Lung (tissue), 12 donors: ENCODE measurements around the gene MYO16. TPM values are rescaled to one million over a fixed set of nuclear protein-coding genes. Genes with fewer than 3 reads are reported as not detected.
A peak's percentile ranks its signal among the peaks of the same experiment; 100 is the strongest.

Experiments used
- ATAC-seq: fragments of 200-7000 bp; cut with Tn5 transposase; one replicate; pipeline ENCODE4 v1.9.1; 2020; ENCODE audit warnings: moderate number of reproducible peaks; ENCODE audit not compliant: insufficient read depth, low FRiP score
- DNase-seq, 3 donors: peaks; one replicate each; pipeline ENCODE4 v3.0.0-alpha.2; 2013 to 2017
- H3K27ac ChIP-seq, 2 donors: one replicate each; pipeline ENCODE4 v1.5.1; 2013; ENCODE audit warnings: mild to moderate bottlenecking in 2 of 2, moderate library complexity in 2 of 2, control low read depth in 1 of 2, inconsistent platforms in 1 of 2, low read depth in 1 of 2, low read length in 1 of 2
- H3K27me3 ChIP-seq, 3 donors: one replicate each; pipeline ENCODE4 v1.5.1; 2013; ENCODE audit warnings: low read length in 2 of 3; ENCODE audit not compliant: control insufficient read depth in 3 of 3, insufficient read depth in 3 of 3
- H3K36me3 ChIP-seq, 4 donors: one replicate each; pipeline ENCODE4 v1.5.1; 2013; ENCODE audit warnings: low read length in 4 of 4, mild to moderate bottlenecking in 1 of 4, moderate library complexity in 1 of 4; ENCODE audit not compliant: control insufficient read depth in 4 of 4, insufficient read depth in 4 of 4
- H3K4me1 ChIP-seq, 5 donors: one replicate each; pipeline ENCODE4 v1.5.1; 2013; ENCODE audit warnings: low read length in 5 of 5, mild to moderate bottlenecking in 2 of 5, moderate library complexity in 1 of 5; ENCODE audit not compliant: control insufficient read depth in 5 of 5, insufficient read depth in 5 of 5
- H3K4me3 ChIP-seq: one replicate; pipeline ENCODE4 v1.5.1; 2013; ENCODE audit warnings: mild to moderate bottlenecking, control low read depth, moderate library complexity
- H3K9ac ChIP-seq, 2 donors: one replicate each; pipeline ENCODE4 v1.5.1; 2013; ENCODE audit warnings: low read length in 2 of 2, control low read depth in 1 of 2; ENCODE audit not compliant: insufficient read depth in 1 of 2
- H3K9me3 ChIP-seq, 4 donors: one replicate each; pipeline ENCODE4 v1.5.1; 2013; ENCODE audit warnings: low read length in 3 of 4, mild to moderate bottlenecking in 1 of 4, moderate library complexity in 1 of 4; ENCODE audit not compliant: control insufficient read depth in 4 of 4, insufficient read depth in 3 of 4
- WGBS, 2 donors: extraction: QIAGEN DNeasy Blood & Tissue Kit; methylation state at CpG; one replicate each; pipeline ENCODE4 v1.1.7; 2013; 5-methylcytosine and 5-hydroxymethylcytosine counted together
- polyA plus RNA-seq, 2 donors: library from polyadenylated mRNA; stranded (reverse); fragments of 200-250 nt; gene quantifications; one replicate each; pipeline ENCODE4 v1.2.1, GENCODE V29; 2013
- total RNA-seq, 2 donors: library from RNA; depleted of rRNA in 1 of 2; stranded (reverse); fragments of >200 nt in 1 of 2; gene quantifications; one replicate each; pipeline ENCODE4 v1.2.1, GENCODE V29; 2014 to 2021
- TF ChIP-seq, protein P1 (sequence below): IDR thresholded peaks from 2 replicates; pipeline ENCODE4 v1.5.1; 2012; ENCODE audit warnings: mild to moderate bottlenecking; ENCODE audit errors: control extremely low read depth, extremely low read depth
- donor health status: control.
- donor health status: control.
- donor health status: Bipolar disorder and iron deficiency.
- donor health status: healthy.
- donor health status: DM: yes; HTN: yes; CAD: no.

Gene MYO16
- total and polyA plus RNA-seq, 4 donors, result 0.12 to 13.8 (median 0.88) TPM

DNA sequence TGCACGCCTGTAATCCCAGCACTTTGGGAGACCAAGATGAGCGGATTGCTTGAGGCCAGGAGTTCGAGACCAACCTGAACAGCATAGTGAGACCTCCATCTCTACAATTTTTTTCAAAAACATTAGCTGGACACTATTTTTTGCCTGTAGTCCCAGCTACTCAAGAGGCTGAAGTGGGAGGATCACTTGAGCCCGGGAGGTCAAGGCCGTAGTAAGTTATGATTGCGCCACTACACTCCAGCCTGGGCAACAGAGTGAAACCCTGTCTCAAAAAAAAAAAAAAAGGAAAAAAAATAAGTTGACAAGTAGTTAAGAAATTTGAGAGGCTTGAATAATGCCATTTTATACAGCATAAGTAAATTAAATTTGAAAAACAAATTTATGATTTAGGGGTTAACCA, 330.6 kb downstream of the MYO16 start:
- TF ChIP-seq, protein P1, sequence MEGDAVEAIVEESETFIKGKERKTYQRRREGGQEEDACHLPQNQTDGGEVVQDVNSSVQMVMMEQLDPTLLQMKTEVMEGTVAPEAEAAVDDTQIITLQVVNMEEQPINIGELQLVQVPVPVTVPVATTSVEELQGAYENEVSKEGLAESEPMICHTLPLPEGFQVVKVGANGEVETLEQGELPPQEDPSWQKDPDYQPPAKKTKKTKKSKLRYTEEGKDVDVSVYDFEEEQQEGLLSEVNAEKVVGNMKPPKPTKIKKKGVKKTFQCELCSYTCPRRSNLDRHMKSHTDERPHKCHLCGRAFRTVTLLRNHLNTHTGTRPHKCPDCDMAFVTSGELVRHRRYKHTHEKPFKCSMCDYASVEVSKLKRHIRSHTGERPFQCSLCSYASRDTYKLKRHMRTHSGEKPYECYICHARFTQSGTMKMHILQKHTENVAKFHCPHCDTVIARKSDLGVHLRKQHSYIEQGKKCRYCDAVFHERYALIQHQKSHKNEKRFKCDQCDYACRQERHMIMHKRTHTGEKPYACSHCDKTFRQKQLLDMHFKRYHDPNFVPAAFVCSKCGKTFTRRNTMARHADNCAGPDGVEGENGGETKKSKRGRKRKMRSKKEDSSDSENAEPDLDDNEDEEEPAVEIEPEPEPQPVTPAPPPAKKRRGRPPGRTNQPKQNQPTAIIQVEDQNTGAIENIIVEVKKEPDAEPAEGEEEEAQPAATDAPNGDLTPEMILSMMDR, result no peak
- no peak overlapping the region for H3K4me3 ChIP-seq
- no peak overlapping the region for H3K9ac ChIP-seq
- no peaks in the 10 kb centered on the region for H3K36me3 ChIP-seq
- H3K4me1 ChIP-seq, result no peaks in the 10 kb centered on the region
- no peaks in the 10 kb centered on the region for H3K9me3 ChIP-seq
- ATAC-seq, result no peak
- DNase-seq, result no peak
- H3K27me3 ChIP-seq, result no peaks in the 10 kb centered on the region
- 75 to 88% methylated on average over 6 of the region's 6 CpGs for WGBS, 2 donors
- H3K27ac ChIP-seq, result no peak overlapping the region

DNA sequence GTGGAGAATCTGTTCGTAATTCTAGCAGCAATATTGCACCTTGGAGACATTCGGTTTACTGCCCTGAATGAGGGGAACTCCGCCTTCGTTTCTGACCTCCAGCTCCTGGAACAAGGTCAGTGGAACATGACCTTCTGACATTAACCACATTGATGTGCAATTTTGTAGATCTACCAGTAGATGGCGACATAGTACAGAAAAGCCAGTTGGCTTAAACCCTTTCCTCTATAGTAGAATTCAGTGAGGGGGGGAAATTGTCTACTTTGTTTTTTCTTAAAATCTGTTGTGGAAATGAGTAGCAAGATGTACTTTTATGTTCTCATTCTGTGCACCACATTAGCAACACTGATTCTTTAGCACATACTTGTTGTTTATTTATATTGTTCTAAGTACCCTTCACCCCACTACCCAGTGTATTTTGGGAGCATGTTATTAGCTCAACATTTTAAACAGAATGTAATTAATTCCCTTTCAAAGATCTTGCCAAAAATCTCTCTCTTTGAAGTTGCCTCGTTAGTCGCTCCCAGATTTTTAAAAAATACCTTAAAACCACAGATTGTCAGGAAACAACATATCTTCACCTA, 332.2 kb downstream of the MYO16 start:
- Histone ChIP-seq H3K4me3 (no peak overlapping the region), H3K27ac (no peak overlapping the region), H3K4me1 (no peaks in the 10 kb centered on the region), H3K9me3 (no peaks in the 10 kb centered on the region), H3K36me3 (no peaks in the 10 kb centered on the region), H3K9ac (no peak overlapping the region), H3K27me3 (no peaks in the 10 kb centered on the region)
- peak; percentile 70 for ATAC-seq
- WGBS, 2 donors, result 11 to 14% methylated on average over 7 of the region's 7 CpGs
- TF ChIP-seq, protein P1, result peak; percentile 78
- peak in 2 of 3 donors; percentile 67 to 74 for DNase-seq

DNA sequence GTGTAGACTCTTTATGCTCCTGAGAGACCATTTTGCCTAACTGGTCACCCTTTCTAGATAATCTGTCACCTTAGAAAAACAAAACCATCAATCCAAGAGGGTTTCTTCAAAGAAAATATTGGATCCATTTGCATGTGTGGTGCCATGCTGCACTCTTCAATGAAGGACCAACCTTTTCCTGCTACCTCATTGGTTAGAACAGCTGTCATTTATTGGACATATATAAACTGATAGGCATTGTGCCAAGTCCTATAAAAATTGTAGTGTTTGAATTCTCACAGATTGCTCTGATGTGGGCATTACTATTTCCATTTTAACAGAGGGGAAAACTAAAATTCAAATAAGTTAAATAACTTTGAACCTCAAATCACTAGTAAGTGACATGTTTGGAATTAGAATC, 333.2 kb downstream of the MYO16 start:
- Histone ChIP-seq H3K27me3 (no peaks in the 10 kb centered on the region), H3K4me1 (no peaks in the 10 kb centered on the region), H3K36me3 (no peaks in the 10 kb centered on the region), H3K4me3 (no peak overlapping the region), H3K27ac (no peak overlapping the region), H3K9me3 (no peaks in the 10 kb centered on the region), H3K9ac (no peak overlapping the region)
- DNase-seq, result peak in 2 of 3 donors; percentile 22 to 47
- TF ChIP-seq, protein P1, result no peak
- ATAC-seq, result no peak

DNA sequence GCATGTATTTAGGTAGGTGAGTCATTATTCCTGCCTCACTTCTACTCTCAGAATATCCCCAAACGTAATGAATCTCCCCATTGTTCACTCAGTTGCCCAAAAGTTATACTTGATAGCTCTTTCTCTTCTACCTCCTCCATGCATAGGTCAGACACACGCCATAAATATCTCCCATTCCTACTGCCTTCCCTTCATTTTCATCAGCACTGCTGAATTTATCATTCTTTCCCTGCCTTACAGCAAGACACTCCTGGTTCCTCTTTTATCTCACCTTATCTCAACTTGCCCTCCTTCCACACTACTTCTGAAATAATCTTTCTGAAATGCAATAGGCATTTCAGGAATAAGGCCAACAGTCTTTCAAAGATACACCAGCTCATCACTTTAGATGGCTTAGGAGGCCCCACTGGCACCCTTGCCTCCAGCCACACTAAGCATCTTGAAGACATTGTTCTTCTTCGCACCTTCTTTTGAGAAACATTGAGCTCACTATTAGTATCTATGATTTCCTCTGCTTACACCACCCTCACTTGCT, 333.9 kb downstream of the MYO16 start:
- ATAC-seq (no peak), DNase-seq (no peak)
- Histone ChIP-seq H3K9ac (no peak overlapping the region), H3K9me3 (no peaks in the 10 kb centered on the region), H3K27me3 (no peaks in the 10 kb centered on the region), H3K4me1 (no peaks in the 10 kb centered on the region), H3K4me3 (no peak overlapping the region), H3K27ac (no peak overlapping the region), H3K36me3 (no peaks in the 10 kb centered on the region)
- 88 to 90% methylated on average over 3 of the region's 3 CpGs for WGBS, 2 donors
- TF ChIP-seq, protein P1, result no peak
